Measurements from ENCODE around the gene CASTOR1.

DNA sequence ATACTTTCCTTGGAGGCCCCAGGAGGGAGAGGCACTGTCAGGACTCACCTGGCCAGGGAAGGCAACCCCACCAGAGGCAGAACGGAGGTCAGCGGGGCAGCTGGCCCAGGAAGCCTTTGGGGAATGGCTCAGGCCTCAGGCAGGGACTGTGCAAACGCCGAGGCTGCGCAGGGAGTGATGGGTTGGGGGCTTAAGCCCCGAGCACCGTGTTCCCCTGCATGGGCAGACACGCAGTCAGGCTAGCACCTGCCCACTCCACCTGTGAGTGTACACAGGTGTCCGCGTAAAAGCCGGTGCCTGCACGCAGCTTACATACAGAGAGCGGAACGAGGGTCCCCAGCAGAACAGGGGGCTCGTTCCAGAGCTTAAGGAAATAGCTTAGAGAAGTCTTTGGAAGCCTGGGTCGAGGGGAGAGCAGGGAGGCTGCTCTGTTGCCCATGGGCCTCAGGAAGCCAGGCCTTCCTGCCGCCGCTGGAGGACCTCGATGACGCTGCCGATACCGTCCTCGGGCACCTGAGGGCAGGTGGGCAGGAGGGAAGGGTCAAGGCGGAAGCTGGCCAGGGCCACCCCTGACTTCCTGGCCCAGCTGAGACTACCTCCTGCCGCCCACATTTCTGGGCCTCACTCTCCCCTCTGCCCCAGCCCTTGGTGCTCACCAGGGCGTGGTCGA, 4.0 kb downstream of the CASTOR1 start:
- TF ChIP-seq, protein P1, sequence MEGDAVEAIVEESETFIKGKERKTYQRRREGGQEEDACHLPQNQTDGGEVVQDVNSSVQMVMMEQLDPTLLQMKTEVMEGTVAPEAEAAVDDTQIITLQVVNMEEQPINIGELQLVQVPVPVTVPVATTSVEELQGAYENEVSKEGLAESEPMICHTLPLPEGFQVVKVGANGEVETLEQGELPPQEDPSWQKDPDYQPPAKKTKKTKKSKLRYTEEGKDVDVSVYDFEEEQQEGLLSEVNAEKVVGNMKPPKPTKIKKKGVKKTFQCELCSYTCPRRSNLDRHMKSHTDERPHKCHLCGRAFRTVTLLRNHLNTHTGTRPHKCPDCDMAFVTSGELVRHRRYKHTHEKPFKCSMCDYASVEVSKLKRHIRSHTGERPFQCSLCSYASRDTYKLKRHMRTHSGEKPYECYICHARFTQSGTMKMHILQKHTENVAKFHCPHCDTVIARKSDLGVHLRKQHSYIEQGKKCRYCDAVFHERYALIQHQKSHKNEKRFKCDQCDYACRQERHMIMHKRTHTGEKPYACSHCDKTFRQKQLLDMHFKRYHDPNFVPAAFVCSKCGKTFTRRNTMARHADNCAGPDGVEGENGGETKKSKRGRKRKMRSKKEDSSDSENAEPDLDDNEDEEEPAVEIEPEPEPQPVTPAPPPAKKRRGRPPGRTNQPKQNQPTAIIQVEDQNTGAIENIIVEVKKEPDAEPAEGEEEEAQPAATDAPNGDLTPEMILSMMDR (IDR thresholded peaks at IDR 0.05; ENCODE audit: low read depth, low read length, poor library complexity, severe bottlenecking) = no peak
- TF ChIP-seq EZH2phosphoT487 (IDR thresholded peaks at IDR 0.05; ENCODE audit: borderline replicate concordance, low read length) = no peak
